DMS79 treated with DMSO at 0.1 percent for 48 hours (cell line): Measurements from ENCODE around the gene ATXN7L2.
A peak's percentile ranks its signal among the peaks of the same experiment; 100 is the strongest.

Source experiments
- DNase-seq: peaks from one replicate; lab custom pipeline; 2025; lab: John Stamatoyannopoulos, UW

The ATXN7L2 gene

GRCh38 chr1:109475261-109475660 lies 8.4 kb upstream of the ATXN7L2 start:
- no peak for DNase-seq

- no peak for DNase-seq
Measured at GRCh38 chr1:109476825-109477224, 6.9 kb upstream of the ATXN7L2 start.

GRCh38 chr1:109477821-109478220 lies 5.9 kb upstream of the ATXN7L2 start:
- no peak for DNase-seq

- DNase-seq: no peak
Measured at GRCh38 chr1:109478806-109479205, 4.9 kb upstream of the ATXN7L2 start.

GRCh38 chr1:109479311-109479710 lies 4.4 kb upstream of the ATXN7L2 start:
- no peak for DNase-seq

- DNase-seq: no peak
Measured at GRCh38 chr1:109479901-109480300, 3.8 kb upstream of the ATXN7L2 start.

GRCh38 chr1:109481646-109482045 lies 2.1 kb upstream of the ATXN7L2 start:
- no peak for DNase-seq

GRCh38 chr1:109482242-109482641 lies 1.5 kb upstream of the ATXN7L2 start:
- DNase-seq: no peak

- DNase-seq: no peak
Measured at GRCh38 chr1:109482791-109483671, 674 bp upstream of the ATXN7L2 start.

- DNase-seq: no peak
Measured at GRCh38 chr1:109484519-109484975, 842 bp downstream of the ATXN7L2 start.

- no peak for DNase-seq
Measured at GRCh38 chr1:109485001-109485400, 1.3 kb downstream of the ATXN7L2 start.

- no peak for DNase-seq
Measured at GRCh38 chr1:109487261-109487660, 3.6 kb downstream of the ATXN7L2 start.

GRCh38 chr1:109488201-109488600 lies 4.5 kb downstream of the ATXN7L2 start:
- DNase-seq: no peak

- no peak for DNase-seq
Measured at GRCh38 chr1:109488696-109489095, 5.0 kb downstream of the ATXN7L2 start.

- peak; percentile 32 for DNase-seq
Measured at GRCh38 chr1:109490029-109490933, 6.6 kb downstream of the ATXN7L2 start.

- DNase-seq: no peak
Measured at GRCh38 chr1:109490934-109491302, 7.2 kb downstream of the ATXN7L2 start.

- DNase-seq: no peak
Measured at GRCh38 chr1:109491372-109491771, 7.7 kb downstream of the ATXN7L2 start.

GRCh38 chr1:109492779-109493178 lies 9.1 kb downstream of the ATXN7L2 start:
- no peak for DNase-seq

GRCh38 chr1:109493227-109493626 lies 9.5 kb downstream of the ATXN7L2 start:
- DNase-seq: no peak

- peak; percentile 80 for DNase-seq
Measured at GRCh38 chr1:109493805-109494539, 10.3 kb downstream of the ATXN7L2 start, which contains the start of gene CYB561D1. CYB561D1 (plus strand) TSS chr1:109494094; CDS start chr1:109494140, 46 bp downstream.

GRCh38 chr1:109495738-109496137 lies 12.0 kb downstream of the ATXN7L2 start:
- no peak for DNase-seq
